HCT116 (cell line): ENCODE measurements around the gene CCDC137. TPM values are rescaled to one million over a fixed set of nuclear protein-coding genes. Genes with fewer than 3 reads are reported as not detected.

ENCODE experiments used
- ATAC-seq: fragments of 200-7000 bp; cut with Tn5 transposase; 2 replicates; pipeline ENCODE4 v1.9.1; 2020; ENCODE audit warnings: mild to moderate bottlenecking, moderate library complexity
- BruUV-seq: library from RNA; stranded (reverse); fragments of 400-500 nt; replicated peaks from 2 replicates; lab custom pipeline; 2021; lab: Mats Ljungman, UMichigan
- CTCF ChIA-PET: fragments of 300-600 bp; sonication (Branson Sonifier 250); formaldehyde crosslinking; loops from one replicate; lab custom pipeline; 2021; ENCODE audit warnings: antibody characterized with exemption; lab: Charles Lee
- POLR2A ChIA-PET: fragments of 300-600, 350-600 bp; sonication (Branson Sonifier 250); formaldehyde crosslinking; loops from one replicate; lab custom pipeline; 2021; ENCODE audit warnings: antibody characterized with exemption; lab: Charles Lee
- RAD21 ChIA-PET, 2 experiments: fragments of 300-600 bp; sonication (Branson Sonifier 250); formaldehyde crosslinking; loops; one replicate each; lab custom pipeline; 2023; ENCODE audit warnings: low total read pairs in 2 of 2; ENCODE audit not compliant: uncharacterized antibody in 2 of 2, unreplicated experiment in 2 of 2, low non-redundant PET in 1 of 2; lab: Charles Lee
- DNase-seq: peaks from one replicate; pipeline ENCODE4 v3.0.0-alpha.2; 2010; ENCODE audit warnings: low read depth, low spot score
- H2AFZ ChIP-seq: fragments of 200-600 bp; shearing (Covaris generic), sonication (generic); 2 replicates; pipeline ENCODE4 v1.6.1; 2017; ENCODE audit warnings: low read depth, mixed run types, mixed read lengths, antibody characterized with exemption, low read length; ENCODE audit not compliant: poor library complexity, severe bottlenecking
- H3K27ac ChIP-seq: 2 replicates; pipeline ENCODE4 v1.5.1; 2012; ENCODE audit warnings: low read depth, low read length
- H3K27me3 ChIP-seq: fragments of 200-600 bp; sonication (generic); 2 replicates; pipeline ENCODE4 v1.6.1; 2016; ENCODE audit warnings: mixed run types, low read length, mixed read lengths; ENCODE audit not compliant: insufficient read depth
- H3K36me3 ChIP-seq, 2 experiments: fragments of 200-500 bp in 1 of 2; fragments of 200-600 bp in 1 of 2; sonication (Bioruptor generic) in 1 of 2; sonication (generic) in 1 of 2; 2 replicates each; pipeline versions ENCODE4 v1.5.1 to v1.6.1; 2014 to 2016; ENCODE audit warnings: low read length in 2 of 2, inconsistent platforms in 1 of 2, mixed read lengths in 1 of 2, mixed run types in 1 of 2; ENCODE audit not compliant: insufficient read depth in 2 of 2, control insufficient read depth in 1 of 2
- H3K4me1 ChIP-seq, 2 experiments: fragments of 200-600 bp in 1 of 2; sonication (generic) in 1 of 2; 2 replicates each; pipeline versions ENCODE4 v1.5.1 to v1.6.1; 2012 to 2017; ENCODE audit warnings: low read length in 2 of 2, inconsistent platforms in 1 of 2, mild to moderate bottlenecking in 1 of 2, mixed read lengths in 1 of 2, mixed run types in 1 of 2, moderate library complexity in 1 of 2; ENCODE audit not compliant: insufficient read depth in 2 of 2, control insufficient read depth in 1 of 2
- H3K4me2 ChIP-seq: fragments of 200-600 bp; sonication (generic); 2 replicates; pipeline ENCODE4 v1.6.1; 2017; ENCODE audit warnings: mixed run types, low read length, mixed read lengths
- H3K4me3 ChIP-seq, 2 experiments: fragments of 200-600 bp in 1 of 2; sonication (generic) in 1 of 2; replicated peaks in 1 of 2; 2 replicates each; pipeline ENCODE4 v1.5.1; 2011 to 2016; ENCODE audit warnings: low read length in 2 of 2, control low read depth in 1 of 2, low read depth in 1 of 2, mild to moderate bottlenecking in 1 of 2, mixed read lengths in 1 of 2, mixed run types in 1 of 2
- H3K79me2 ChIP-seq: fragments of 200-600 bp; sonication (generic); 2 replicates; pipeline ENCODE4 v1.6.1; 2017; ENCODE audit warnings: mild to moderate bottlenecking, mixed run types, low read length, moderate library complexity, mixed read lengths; ENCODE audit not compliant: insufficient read depth
- H3K9ac ChIP-seq: fragments of 200-600 bp; sonication (generic); 2 replicates; pipeline ENCODE4 v1.6.1; 2016; ENCODE audit warnings: low read length, mixed read lengths
- H3K9me2 ChIP-seq: fragments of 200-600 bp; sonication (generic), shearing (Covaris generic); 2 replicates; pipeline ENCODE4 v1.6.1; 2017; ENCODE audit warnings: mixed run types, mild to moderate bottlenecking, moderate library complexity; ENCODE audit not compliant: insufficient read depth
- H3K9me3 ChIP-seq, 2 experiments: fragments of 200-500 bp in 1 of 2; fragments of 200-600 bp in 1 of 2; sonication (Bioruptor generic) in 1 of 2; sonication (generic) in 1 of 2; 2 replicates each; pipeline ENCODE4 v1.6.1; 2014 to 2017; ENCODE audit warnings: low read length in 2 of 2, mixed read lengths in 2 of 2, inconsistent platforms in 1 of 2, low read depth in 1 of 2, mild to moderate bottlenecking in 1 of 2, mixed run types in 1 of 2, moderate library complexity in 1 of 2; ENCODE audit not compliant: control insufficient read depth in 1 of 2, insufficient read depth in 1 of 2
- H4K20me1 ChIP-seq: fragments of 200-600 bp; sonication (generic), shearing (Covaris generic); 2 replicates; pipeline ENCODE4 v1.6.1; 2017; ENCODE audit warnings: mixed run types, mild to moderate bottlenecking, moderate library complexity; ENCODE audit not compliant: insufficient read depth
- ATF3 ChIP-seq: IDR thresholded peaks from 2 replicates; pipeline ENCODE4 v1.6.1; 2012
- CBX3 ChIP-seq: IDR thresholded peaks from 2 replicates; pipeline ENCODE4 v1.6.1; 2012; ENCODE audit warnings: low read depth
- EGR1 ChIP-seq: IDR thresholded peaks from 2 replicates; pipeline ENCODE4 v1.6.1; 2012; ENCODE audit warnings: low read depth
- EZH2 ChIP-seq: fragments of 200-600 bp; sonication (generic); IDR thresholded peaks from 2 replicates; pipeline ENCODE4 v1.6.1; 2017; ENCODE audit warnings: antibody characterized with exemption, mixed run types
- SP1 ChIP-seq: IDR thresholded peaks from 2 replicates; pipeline ENCODE4 v1.6.1; 2012; ENCODE audit warnings: low read depth
- SRF ChIP-seq: IDR thresholded peaks from 2 replicates; pipeline ENCODE4 v1.6.1; 2012; ENCODE audit warnings: low read depth
- YY1 ChIP-seq: IDR thresholded peaks from 2 replicates; pipeline ENCODE4 v1.6.1; 2011; ENCODE audit warnings: low read length, low read depth, moderate library complexity, mild to moderate bottlenecking; ENCODE audit not compliant: insufficient replicate concordance; ENCODE audit errors: extremely low read depth
- ZBTB33 ChIP-seq: IDR thresholded peaks from 2 replicates; pipeline ENCODE4 v1.6.1; 2011; ENCODE audit warnings: mild to moderate bottlenecking, low read length, moderate library complexity; ENCODE audit not compliant: insufficient replicate concordance; ENCODE audit errors: extremely low read depth
- ZFX ChIP-seq: fragments of 450-650 bp; IDR thresholded peaks from 2 replicates; pipeline ENCODE4 v1.6.1; 2017
- intact Hi-C: fragments of 100-400 bp; cut with micrococcal nuclease; formaldehyde crosslinking; loops from 2 replicates; pipeline ENCODE4 v1.10.0; 2022
- total RNA-seq: library from RNA; stranded (reverse); gene quantifications from one replicate; pipeline ENCODE4 v1.2.1, GENCODE V29; 2021; ENCODE audit not compliant: unreplicated experiment

Gene CCDC137
- total RNA-seq, 1 experiment from 2014 or later = 77.5 TPM

DNA sequence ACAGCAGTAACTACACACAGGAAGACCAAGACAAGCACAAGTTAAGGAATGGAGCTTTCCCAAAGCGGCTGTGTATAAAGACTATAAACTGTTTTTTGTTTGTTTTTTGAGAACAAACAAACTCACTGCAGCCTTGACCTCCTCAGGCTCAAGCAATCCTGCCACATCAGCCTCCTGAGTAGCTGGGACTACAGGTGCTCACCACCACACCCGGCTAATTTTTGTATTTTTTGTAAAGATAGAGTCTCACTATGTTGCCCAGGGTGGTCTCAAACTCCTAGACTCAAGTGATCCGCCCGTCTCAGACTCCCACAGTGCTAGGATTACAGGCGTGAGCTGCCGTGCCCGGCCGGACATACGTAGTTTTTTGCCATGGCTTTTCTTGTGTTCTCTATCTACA lies 6.1 kb upstream of the CCDC137 start:
- H2AFZ ChIP-seq = no peak overlapping the region
- no peak overlapping the region for H3K9ac ChIP-seq
- peaks cover 9% of the 10 kb centered on the region for H3K79me2 ChIP-seq
- H3K9me3 ChIP-seq = no peaks in the 10 kb centered on the region
- ATAC-seq = no peak
- no peaks in the 10 kb centered on the region for H4K20me1 ChIP-seq
- BruUV-seq = no TSS peak
- TF ChIP-seq SRF (no peak), EGR1 (no peak), ATF3 (no peak), SP1 (no peak), YY1 (no peak), ZBTB33 (no peak), CBX3 (no peak)
- TF ChIP-seq, all 23 proteins: peak for 0
- RAD21 ChIA-PET = no interaction called here
- CTCF ChIA-PET = no interaction called here
- Histone ChIP-seq H3K4me1 (peaks cover 28 to 30% of the 10 kb centered on the region in 2 experiments), H3K4me2 (no peak overlapping the region), H3K4me3 (no peak overlapping the region), H3K27me3 (no peaks in the 10 kb centered on the region), H3K36me3 (peaks cover 0 to 10% of the 10 kb centered on the region in 2 experiments; a peak in 1 of 4 replicates), H3K27ac (no peak overlapping the region), H3K9me2 (no peaks in the 10 kb centered on the region)
- DNase-seq = no peak
- intact Hi-C loops = no loop called here
- POLR2A ChIA-PET = interaction anchor here (1.1 kb wide), 1 partner anchor 23 kb away, joined by 3 read pairs; the partner anchor contains the start of genes ARL16 and HGS

- H3K27me3 ChIP-seq = no peaks in the 10 kb centered on the region
- ChIA-PET RAD21 (no interaction called here), CTCF (no interaction called here), POLR2A (no interaction called here)
- H3K4me2 ChIP-seq = no peak overlapping the region
- TF ChIP-seq EZH2 = no peak
- TF ChIP-seq ZFX = no peak
- H3K9ac ChIP-seq = no peak overlapping the region
- H3K79me2 ChIP-seq = peaks cover 23% of the 10 kb centered on the region
- H3K36me3 ChIP-seq = peaks cover 0 to 10% of the 10 kb centered on the region in 2 experiments; a peak in 1 of 4 replicates
- BruUV-seq = no TSS peak
- H3K4me1 ChIP-seq = peaks cover 30 to 37% of the 10 kb centered on the region in 2 experiments
- no peaks in the 10 kb centered on the region for H3K9me3 ChIP-seq
- no peak for DNase-seq
- no peak overlapping the region for H3K4me3 ChIP-seq
- no peak for ATAC-seq
- intact Hi-C loops = no loop called here
- no peak overlapping the region for H3K27ac ChIP-seq
- no peaks in the 10 kb centered on the region for H4K20me1 ChIP-seq
- no peak overlapping the region for H2AFZ ChIP-seq
- no peaks in the 10 kb centered on the region for H3K9me2 ChIP-seq
Measured at GRCh38 chr17:81662002-81662401, 4.5 kb upstream of the CCDC137 start.
